Thyroid gland (tissue), 4 donors: ENCODE results near the gene LRRC47.

Experiments used
- CTCF ChIP-seq, 6 experiments: fragments of 200-600 bp in 3 of 6; fragments of 450-650 bp in 3 of 6; sonication (generic) in 3 of 6; IDR thresholded peaks; one replicate each; pipeline ENCODE4 v1.5.1; 2016 to 2019; ENCODE audit warnings: antibody characterized with exemption in 6 of 6, mild to moderate bottlenecking in 2 of 6, inconsistent platforms in 1 of 6, moderate library complexity in 1 of 6
- POLR2A ChIP-seq, 2 donors: fragments of 450-650 bp; IDR thresholded peaks; one replicate each; pipeline ENCODE4 v1.6.1; 2017; ENCODE audit warnings: antibody characterized with exemption in 2 of 2, mild to moderate bottlenecking in 2 of 2, moderate library complexity in 1 of 2

- TF ChIP-seq CTCF (IDR thresholded peaks at IDR 0.05) (no peak), POLR2A (IDR thresholded peaks at IDR 0.05) (no peak)
Observed at GRCh38 chr1:3816331-3817137, 20.2 kb upstream of the LRRC47 start.
